Measurements from ENCODE around the gene OR1S2.
"Not testable (repeated sequence)": the region's sequence is repeated elsewhere in the genome, so short reads cannot be mapped to it uniquely, and the experiment has no call there.

OR1S2 gene

DNA sequence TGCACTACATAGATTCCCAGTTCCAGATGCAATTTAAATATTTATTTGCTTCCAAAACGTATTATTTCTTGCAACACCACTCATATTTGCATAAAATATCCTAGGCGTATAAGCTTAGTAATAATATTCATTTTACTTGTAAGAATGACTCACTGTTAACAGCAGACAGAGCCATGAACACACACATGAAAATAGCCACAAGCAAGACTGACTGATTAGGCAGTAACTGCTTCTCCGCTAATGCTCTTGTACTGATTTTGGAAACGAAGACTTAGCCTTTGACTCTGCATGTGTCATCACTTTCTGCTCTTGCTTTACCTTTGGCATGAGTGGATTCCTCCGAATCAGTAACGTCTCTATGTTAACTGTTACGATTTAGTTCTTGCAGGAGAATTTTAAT is 18.8 kb upstream of the OR1S2 start:
- no peak overlapping the region for H2AFZ ChIP-seq (ENCODE audit: low read depth, low read length)
- H3K27me3 ChIP-seq (ENCODE audit: insufficient read depth, low read length, poor library complexity), result no peaks in the 10 kb centered on the region
- H3K36me3 ChIP-seq (ENCODE audit: insufficient read depth, low read length), result no peaks in the 10 kb centered on the region
- no peak for TF ChIP-seq EZH2 (IDR thresholded peaks at IDR 0.05; ENCODE audit: borderline replicate concordance, low read depth, low read length, severe bottlenecking)
- TF ChIP-seq, protein P1, sequence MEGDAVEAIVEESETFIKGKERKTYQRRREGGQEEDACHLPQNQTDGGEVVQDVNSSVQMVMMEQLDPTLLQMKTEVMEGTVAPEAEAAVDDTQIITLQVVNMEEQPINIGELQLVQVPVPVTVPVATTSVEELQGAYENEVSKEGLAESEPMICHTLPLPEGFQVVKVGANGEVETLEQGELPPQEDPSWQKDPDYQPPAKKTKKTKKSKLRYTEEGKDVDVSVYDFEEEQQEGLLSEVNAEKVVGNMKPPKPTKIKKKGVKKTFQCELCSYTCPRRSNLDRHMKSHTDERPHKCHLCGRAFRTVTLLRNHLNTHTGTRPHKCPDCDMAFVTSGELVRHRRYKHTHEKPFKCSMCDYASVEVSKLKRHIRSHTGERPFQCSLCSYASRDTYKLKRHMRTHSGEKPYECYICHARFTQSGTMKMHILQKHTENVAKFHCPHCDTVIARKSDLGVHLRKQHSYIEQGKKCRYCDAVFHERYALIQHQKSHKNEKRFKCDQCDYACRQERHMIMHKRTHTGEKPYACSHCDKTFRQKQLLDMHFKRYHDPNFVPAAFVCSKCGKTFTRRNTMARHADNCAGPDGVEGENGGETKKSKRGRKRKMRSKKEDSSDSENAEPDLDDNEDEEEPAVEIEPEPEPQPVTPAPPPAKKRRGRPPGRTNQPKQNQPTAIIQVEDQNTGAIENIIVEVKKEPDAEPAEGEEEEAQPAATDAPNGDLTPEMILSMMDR (IDR thresholded peaks at IDR 0.05; ENCODE audit: borderline replicate concordance, extremely low read depth, low read length, poor library complexity, severe bottlenecking), result no peak
- H3K9me3 ChIP-seq (ENCODE audit: insufficient read depth, low read length, severe bottlenecking), result no peaks in the 10 kb centered on the region
- H3K79me2 ChIP-seq (ENCODE audit: insufficient read depth, low read length), result no peaks in the 10 kb centered on the region
- ATAC-seq (ENCODE audit: insufficient read depth, low read depth) (no peak), DNase-seq (no peak)
- H4K20me1 ChIP-seq (ENCODE audit: insufficient read depth, low read length), result no peaks in the 10 kb centered on the region
- H3K9ac ChIP-seq (ENCODE audit: low read depth, low read length), result no peak overlapping the region
- H3K4me3 ChIP-seq (ENCODE audit: low read depth in 1 of 2, low read length in 2 of 2), result no peak overlapping the region
- H3K4me2 ChIP-seq (ENCODE audit: insufficient read depth, low read length), result no peak overlapping the region
- H3K4me1 ChIP-seq (ENCODE audit: insufficient read depth, low read length), result no peaks in the 10 kb centered on the region
- no peak overlapping the region for H3K27ac ChIP-seq (ENCODE audit: low read length)

DNA sequence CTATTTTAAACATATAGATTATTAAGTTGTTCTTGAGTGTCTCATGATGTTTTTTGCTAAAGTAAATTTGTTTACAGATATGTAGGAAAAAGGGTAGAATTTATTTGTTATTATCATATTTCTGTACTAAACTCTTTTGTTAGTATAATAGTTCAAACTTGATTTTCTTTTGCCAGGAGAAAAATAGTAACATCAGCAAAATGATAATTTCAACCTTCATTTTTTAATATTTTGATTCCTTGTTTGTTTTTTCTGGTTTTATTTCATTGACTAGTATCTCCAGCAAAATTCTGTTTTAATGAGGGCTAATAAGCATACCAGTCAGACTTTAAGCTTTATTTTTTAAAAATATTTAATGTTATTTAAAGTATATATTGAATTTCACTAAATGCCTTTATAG is 12.5 kb upstream of the OR1S2 start:
- Histone ChIP-seq H3K9me3 (ENCODE audit: insufficient read depth, low read length, severe bottlenecking) (no peaks in the 10 kb centered on the region), H3K9ac (ENCODE audit: low read depth, low read length) (no peak overlapping the region), H3K4me2 (ENCODE audit: insufficient read depth, low read length) (no peak overlapping the region), H2AFZ (ENCODE audit: low read depth, low read length) (no peak overlapping the region), H3K4me1 (ENCODE audit: insufficient read depth, low read length) (no peaks in the 10 kb centered on the region), H3K27ac (ENCODE audit: low read length) (no peak overlapping the region), H3K36me3 (ENCODE audit: insufficient read depth, low read length) (no peaks in the 10 kb centered on the region), H3K4me3 (ENCODE audit: low read depth in 1 of 2, low read length in 2 of 2) (no peak overlapping the region), H4K20me1 (ENCODE audit: insufficient read depth, low read length) (no peaks in the 10 kb centered on the region), H3K79me2 (ENCODE audit: insufficient read depth, low read length) (no peaks in the 10 kb centered on the region), H3K27me3 (ENCODE audit: insufficient read depth, low read length, poor library complexity) (no peaks in the 10 kb centered on the region)
- no peak for DNase-seq
- TF ChIP-seq, protein P1 (IDR thresholded peaks at IDR 0.05; ENCODE audit: borderline replicate concordance, extremely low read depth, low read length, poor library complexity, severe bottlenecking), result no peak
- TF ChIP-seq EZH2 (IDR thresholded peaks at IDR 0.05; ENCODE audit: borderline replicate concordance, low read depth, low read length, severe bottlenecking), result no peak
- no peak for ATAC-seq (ENCODE audit: insufficient read depth, low read depth)

DNA sequence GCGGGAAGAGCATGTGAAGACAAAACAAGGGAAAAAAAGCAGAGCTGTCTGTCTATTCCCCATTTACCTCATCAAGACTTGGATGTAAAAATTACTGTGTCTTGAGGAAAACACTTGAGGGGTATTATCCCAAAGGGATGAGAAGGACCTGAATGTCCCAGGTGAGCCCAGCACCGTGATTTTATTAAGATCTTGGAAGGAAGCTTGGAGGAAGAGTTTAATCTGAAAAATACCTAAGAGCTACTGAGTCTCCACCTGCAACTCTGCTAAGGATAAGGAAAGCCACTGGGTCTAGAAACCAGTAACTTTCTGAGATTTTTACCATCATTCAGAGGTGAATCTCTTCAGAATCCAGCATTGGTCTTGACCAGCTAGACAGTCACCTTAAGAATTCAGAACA is 8.5 kb upstream of the OR1S2 start, which contains the start of gene OR1S1:
OR1S1 (plus strand) TSS at position 301 of the 400 bp plus-strand sequence.
- H3K9ac ChIP-seq (ENCODE audit: low read depth, low read length); H3K27me3 ChIP-seq (ENCODE audit: insufficient read depth, low read length, poor library complexity): not testable (repeated sequence)

DNA sequence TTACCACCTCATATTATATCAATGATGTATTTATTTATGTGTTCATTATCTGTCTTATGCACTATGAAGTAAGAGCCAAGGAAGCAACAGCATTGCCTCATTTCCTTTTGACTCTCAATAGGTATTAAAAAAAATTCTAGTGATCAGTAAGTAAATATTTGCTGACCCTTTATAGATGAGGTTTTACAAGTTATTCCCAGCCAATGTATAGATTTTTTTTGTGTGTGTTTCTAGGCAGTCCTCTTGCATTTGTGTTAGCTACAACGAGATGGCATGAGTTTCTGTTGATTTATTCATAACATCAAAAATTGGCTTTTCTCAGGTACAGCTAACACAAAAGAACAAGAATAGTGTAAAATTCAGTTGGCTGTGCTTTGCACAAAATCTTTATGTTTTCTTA is 4.7 kb downstream of the OR1S2 start:
- H3K36me3 ChIP-seq (ENCODE audit: insufficient read depth, low read length), result no peaks in the 10 kb centered on the region

More for the DNA sequence above, 8.5 kb upstream of the OR1S2 start, which contains the start of gene OR1S1:
- H3K9me3 ChIP-seq (ENCODE audit: insufficient read depth, low read length, severe bottlenecking); H3K79me2 ChIP-seq (ENCODE audit: insufficient read depth, low read length); H3K36me3 ChIP-seq (ENCODE audit: insufficient read depth, low read length); H2AFZ ChIP-seq (ENCODE audit: low read depth, low read length); H4K20me1 ChIP-seq (ENCODE audit: insufficient read depth, low read length); ATAC-seq (ENCODE audit: insufficient read depth, low read depth); H3K4me2 ChIP-seq (ENCODE audit: insufficient read depth, low read length); H3K4me1 ChIP-seq (ENCODE audit: insufficient read depth, low read length); H3K4me3 ChIP-seq (ENCODE audit: low read depth in 1 of 2, low read length in 2 of 2); DNase-seq; H3K27ac ChIP-seq (ENCODE audit: low read length): not testable (repeated sequence)

More for the DNA sequence above, 4.7 kb downstream of the OR1S2 start:
- H3K79me2 ChIP-seq (ENCODE audit: insufficient read depth, low read length), result no peaks in the 10 kb centered on the region
- H3K4me2 ChIP-seq (ENCODE audit: insufficient read depth, low read length), result no peak overlapping the region
- H3K27me3 ChIP-seq (ENCODE audit: insufficient read depth, low read length, poor library complexity), result no peaks in the 10 kb centered on the region
- H4K20me1 ChIP-seq (ENCODE audit: insufficient read depth, low read length), result no peaks in the 10 kb centered on the region
- no peak overlapping the region for H3K4me3 ChIP-seq (ENCODE audit: low read depth in 1 of 2, low read length in 2 of 2)
- no peaks in the 10 kb centered on the region for H3K4me1 ChIP-seq (ENCODE audit: insufficient read depth, low read length)
- H2AFZ ChIP-seq (ENCODE audit: low read depth, low read length), result no peak overlapping the region
- DNase-seq (no peak), ATAC-seq (ENCODE audit: insufficient read depth, low read depth) (no peak)
- TF ChIP-seq EZH2 (IDR thresholded peaks at IDR 0.05; ENCODE audit: borderline replicate concordance, low read depth, low read length, severe bottlenecking), result no peak
- TF ChIP-seq, protein P1 (IDR thresholded peaks at IDR 0.05; ENCODE audit: borderline replicate concordance, extremely low read depth, low read length, poor library complexity, severe bottlenecking), result no peak
- no peak overlapping the region for H3K9ac ChIP-seq (ENCODE audit: low read depth, low read length)
- H3K9me3 ChIP-seq (ENCODE audit: insufficient read depth, low read length, severe bottlenecking), result no peaks in the 10 kb centered on the region
- H3K27ac ChIP-seq (ENCODE audit: low read length), result no peak overlapping the region

Data from DND-41 (cell line).